ENCODE measurements around the gene IGDCC3. TPM values are rescaled to one million over a fixed set of nuclear protein-coding genes. Genes with fewer than 3 reads are reported as not detected.

The IGDCC3 gene
- total and polyA plus RNA-seq, 2 donors (not counting 1 experiment from before 2014, with no cell fraction given) = not detected

DNA sequence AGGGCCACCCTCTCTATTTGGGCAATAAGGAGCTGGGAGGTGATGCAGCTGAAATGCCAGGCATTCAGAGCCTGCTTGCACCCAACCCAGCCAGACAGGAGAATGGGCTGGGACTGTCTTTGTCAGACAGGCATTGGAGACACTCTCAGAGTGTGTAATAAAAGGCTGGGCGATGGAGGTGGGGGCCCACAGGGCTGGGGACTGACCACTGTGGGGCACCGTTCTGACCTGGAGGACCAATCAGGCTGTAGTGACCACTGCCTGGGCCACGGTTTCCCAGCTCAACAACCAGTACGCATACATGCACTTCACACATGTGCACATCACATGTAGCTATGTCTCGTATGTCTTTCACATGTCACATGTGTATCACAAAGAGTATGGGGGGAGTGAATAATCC, 5.7 kb upstream of the IGDCC3 start:
- Histone ChIP-seq H2AFZ (ENCODE audit: insufficient read depth, low read depth, low read length, poor library complexity, severe bottlenecking) (no peak overlapping the region), H3K4me2 (replicated peaks; ENCODE audit: low read depth, low read length, poor library complexity, severe bottlenecking) (no peak overlapping the region), H3K27ac (ENCODE audit: low read length in 2 of 2) (no peak overlapping the region), H4K20me1 (ENCODE audit: control insufficient read depth, insufficient read depth, low read length, poor library complexity, severe bottlenecking) (no peaks in the 10 kb centered on the region), H3K36me3 (replicated peaks in 1 of 2; ENCODE audit: control extremely low read depth in 1 of 2, control insufficient read depth in 1 of 2, extremely low read depth in 1 of 2, insufficient read depth in 2 of 2, low read length in 1 of 2) (no peaks in the 10 kb centered on the region), H3K9ac (ENCODE audit: low read length) (no peak overlapping the region), H3K4me3 (ENCODE audit: control extremely low read depth in 1 of 5, extremely low read depth in 1 of 5, insufficient read depth in 1 of 5, low read depth in 2 of 5, low read length in 4 of 5) (no peak overlapping the region), H3K4me1 (ENCODE audit: control insufficient read depth in 2 of 2, insufficient read depth in 2 of 2, low read length in 2 of 2) (peaks cover 7 to 13% of the 10 kb centered on the region in 2 donors), H3K9me3 (ENCODE audit: control extremely low read depth in 1 of 3, control insufficient read depth in 2 of 3, insufficient read depth in 1 of 3, low read length in 2 of 3) (no peaks in the 10 kb centered on the region), H3K79me2 (ENCODE audit: control insufficient read depth, insufficient read depth, low read length) (no peaks in the 10 kb centered on the region), H3K27me3 (replicated peaks in 1 of 4; ENCODE audit: control extremely low read depth in 1 of 4, control insufficient read depth in 3 of 4, insufficient read depth in 4 of 4, low read length in 3 of 4) (peaks cover 0 to 28% (median 10%) of the 10 kb centered on the region in 4 experiments)
- no peaks in the 10 kb centered on the region for H3K9me3 Mint-ChIP-seq (ENCODE audit: insufficient read depth)
- intact Hi-C loops (cut with micrococcal nuclease) = no loop called here
- H3K4me1 Mint-ChIP-seq = peaks cover 18% of the 10 kb centered on the region
- WGBS (ENCODE audit: insufficient coverage) = 92% methylated on average over 3 of the region's 5 CpGs
- peaks cover 44% of the 10 kb centered on the region for H3K27me3 Mint-ChIP-seq
- H3K4me3 Mint-ChIP-seq = peak overlapping the region; percentile 37
- H3K27ac Mint-ChIP-seq = no peak overlapping the region
- ChIA-PET POLR2A (no interaction called here), CTCF (interaction anchor here (0.6 to 8.9 kb wide), 5 partner anchors 64 to 350 kb away, joined by 3 to 165 read pairs (median 3); partner anchors contain the start of gene RNU5B-1)
- TF ChIP-seq, protein P1, sequence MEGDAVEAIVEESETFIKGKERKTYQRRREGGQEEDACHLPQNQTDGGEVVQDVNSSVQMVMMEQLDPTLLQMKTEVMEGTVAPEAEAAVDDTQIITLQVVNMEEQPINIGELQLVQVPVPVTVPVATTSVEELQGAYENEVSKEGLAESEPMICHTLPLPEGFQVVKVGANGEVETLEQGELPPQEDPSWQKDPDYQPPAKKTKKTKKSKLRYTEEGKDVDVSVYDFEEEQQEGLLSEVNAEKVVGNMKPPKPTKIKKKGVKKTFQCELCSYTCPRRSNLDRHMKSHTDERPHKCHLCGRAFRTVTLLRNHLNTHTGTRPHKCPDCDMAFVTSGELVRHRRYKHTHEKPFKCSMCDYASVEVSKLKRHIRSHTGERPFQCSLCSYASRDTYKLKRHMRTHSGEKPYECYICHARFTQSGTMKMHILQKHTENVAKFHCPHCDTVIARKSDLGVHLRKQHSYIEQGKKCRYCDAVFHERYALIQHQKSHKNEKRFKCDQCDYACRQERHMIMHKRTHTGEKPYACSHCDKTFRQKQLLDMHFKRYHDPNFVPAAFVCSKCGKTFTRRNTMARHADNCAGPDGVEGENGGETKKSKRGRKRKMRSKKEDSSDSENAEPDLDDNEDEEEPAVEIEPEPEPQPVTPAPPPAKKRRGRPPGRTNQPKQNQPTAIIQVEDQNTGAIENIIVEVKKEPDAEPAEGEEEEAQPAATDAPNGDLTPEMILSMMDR (IDR thresholded peaks at IDR 0.05) = no peak
- TF ChIP-seq EZH2 (IDR thresholded peaks at IDR 0.05; ENCODE audit: borderline replicate concordance, insufficient read depth, low read depth, low read length, poor library complexity, severe bottlenecking) = no peak
- DNase-seq = no peak
- no peak for ATAC-seq (ENCODE audit: low read depth)

DNA sequence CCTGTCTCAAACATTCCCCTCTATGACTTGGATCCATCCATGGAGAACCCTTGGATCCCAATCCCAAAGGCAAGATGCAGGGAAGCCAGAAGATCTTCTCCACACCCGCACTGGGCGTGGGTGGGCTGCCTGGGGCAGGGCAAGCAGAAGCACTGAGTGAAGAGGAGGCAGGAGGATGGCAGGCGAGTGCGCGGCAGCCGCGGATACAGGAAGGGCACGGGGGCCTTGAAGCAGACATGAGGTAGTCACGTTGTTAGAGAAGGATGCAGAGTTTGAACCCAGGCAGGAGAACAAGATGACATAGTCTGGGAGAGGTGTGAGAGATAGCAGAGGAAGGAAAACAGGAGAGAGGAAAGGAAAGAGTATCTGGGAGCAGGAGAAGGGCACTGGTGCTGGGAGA, 5.1 kb upstream of the IGDCC3 start:
- peaks cover 0 to 32% (median 10%) of the 10 kb centered on the region in 4 experiments for H3K27me3 ChIP-seq (replicated peaks in 1 of 4; ENCODE audit: control extremely low read depth in 1 of 4, control insufficient read depth in 3 of 4, insufficient read depth in 4 of 4, low read length in 3 of 4)
- Mint-ChIP-seq H3K4me3 (no peak overlapping the region), H3K27me3 (peaks cover 46% of the 10 kb centered on the region), H3K27ac (no peak overlapping the region), H3K4me1 (peaks cover 21% of the 10 kb centered on the region), H3K9me3 (ENCODE audit: insufficient read depth) (no peaks in the 10 kb centered on the region)
- no peak overlapping the region for H3K9ac ChIP-seq (ENCODE audit: low read length)
- intact Hi-C loops (cut with micrococcal nuclease) = no loop called here
- no peak overlapping the region for H3K4me3 ChIP-seq (ENCODE audit: control extremely low read depth in 1 of 5, extremely low read depth in 1 of 5, insufficient read depth in 1 of 5, low read depth in 2 of 5, low read length in 4 of 5)
- ATAC-seq (ENCODE audit: low read depth) = no peak
- H3K9me3 ChIP-seq (ENCODE audit: control extremely low read depth in 1 of 3, control insufficient read depth in 2 of 3, insufficient read depth in 1 of 3, low read length in 2 of 3) = no peaks in the 10 kb centered on the region
- peaks cover 12 to 13% of the 10 kb centered on the region in 2 donors for H3K4me1 ChIP-seq (ENCODE audit: control insufficient read depth in 2 of 2, insufficient read depth in 2 of 2, low read length in 2 of 2)
- no peaks in the 10 kb centered on the region for H4K20me1 ChIP-seq (ENCODE audit: control insufficient read depth, insufficient read depth, low read length, poor library complexity, severe bottlenecking)
- 89% methylated on average over 9 of the region's 9 CpGs for WGBS (ENCODE audit: insufficient coverage)
- no peak overlapping the region for H3K4me2 ChIP-seq (replicated peaks; ENCODE audit: low read depth, low read length, poor library complexity, severe bottlenecking)
- ChIA-PET CTCF (interaction anchor here (0.6 to 8.9 kb wide), 5 partner anchors 63 to 349 kb away, joined by 3 to 165 read pairs (median 3); partner anchors contain the start of gene RNU5B-1), POLR2A (no interaction called here)
- H2AFZ ChIP-seq (ENCODE audit: insufficient read depth, low read depth, low read length, poor library complexity, severe bottlenecking) = no peak overlapping the region
- TF ChIP-seq, protein P1 (IDR thresholded peaks at IDR 0.05) = no peak
- TF ChIP-seq EZH2 (IDR thresholded peaks at IDR 0.05; ENCODE audit: borderline replicate concordance, insufficient read depth, low read depth, low read length, poor library complexity, severe bottlenecking) = no peak
- no peaks in the 10 kb centered on the region for H3K36me3 ChIP-seq (replicated peaks in 1 of 2; ENCODE audit: control extremely low read depth in 1 of 2, control insufficient read depth in 1 of 2, extremely low read depth in 1 of 2, insufficient read depth in 2 of 2, low read length in 1 of 2)
- no peak overlapping the region for H3K27ac ChIP-seq (ENCODE audit: low read length in 2 of 2)
- no peaks in the 10 kb centered on the region for H3K79me2 ChIP-seq (ENCODE audit: control insufficient read depth, insufficient read depth, low read length)
- no peak for DNase-seq
